Right lobe of liver (tissue), 6 donors: ENCODE data around the gene TCL1B. TPM values are rescaled to one million over a fixed set of nuclear protein-coding genes. Genes with fewer than 3 reads are reported as not detected.

Experiments used
- ATAC-seq, 4 donors: fragments of 200-7000 bp; cut with Tn5 transposase; one replicate each; pipeline ENCODE4 v1.9.1; 2020; ENCODE audit warnings: mild to moderate bottlenecking in 4 of 4, moderate library complexity in 4 of 4
- DNase-seq, 3 donors: peaks; one replicate each; pipeline ENCODE4 v3.0.0-alpha.2; 2020
- H3K27ac ChIP-seq, 3 donors: fragments of 200-600 bp; one replicate each; pipeline ENCODE4 v1.8.0; 2022
- H3K27me3 ChIP-seq, 2 donors: fragments of 200-600 bp; one replicate each; pipeline ENCODE4 v1.8.0; 2022
- H3K36me3 ChIP-seq, 4 donors: fragments of 200-600 bp; sonication (generic) in 1 of 4; one replicate each; pipeline versions ENCODE4 v1.5.1 to v1.8.0; 2017 to 2022; ENCODE audit warnings: control low read depth in 1 of 4
- H3K4me1 ChIP-seq, 4 donors: fragments of 200-600 bp; sonication (generic) in 1 of 4; one replicate each; pipeline versions ENCODE4 v1.5.1 to v1.8.0; 2017 to 2022; ENCODE audit warnings: control low read depth in 1 of 4
- H3K4me3 ChIP-seq, 3 donors: fragments of 200-600 bp; one replicate each; pipeline ENCODE4 v1.8.0; 2022
- H3K9me3 ChIP-seq, 4 donors: fragments of 200-600 bp; sonication (generic) in 1 of 4; one replicate each; pipeline versions ENCODE4 v1.5.1 to v1.8.0; 2017 to 2022; ENCODE audit warnings: control low read depth in 1 of 4
- POLR2A ChIP-seq: fragments of 450-650 bp; IDR thresholded peaks from one replicate; pipeline ENCODE4 v1.6.1; 2017; ENCODE audit warnings: antibody characterized with exemption, mild to moderate bottlenecking
- WGBS: methylation state at CpG from one replicate; pipeline ENCODE4 v1.1.6; 2018; ENCODE audit warnings: low coverage, low lambda C conversion rate; ENCODE audit not compliant: insufficient coverage; ENCODE audit errors: missing lambda C conversion rate; 5-methylcytosine and 5-hydroxymethylcytosine counted together
- intact Hi-C, 2 donors: fragments of 100-400 bp; cut with DNase I; formaldehyde crosslinking; loops; one replicate each; pipeline versions ENCODE4 v1.11.2 to v1.14.1; 2022
- total RNA-seq, 6 experiments: library from RNA; depleted of rRNA in 2 of 6; stranded (reverse); fragments of >200 nt in 2 of 6; fragmentation: NEBNext Ultra II Directional in 3 of 6; extraction: Animal tissue kit (Norgen Biotek cat#: 25700) in 3 of 6; gene quantifications; one replicate each; pipeline versions ENCODE4 v1.1.0 to v1.2.4, GENCODE V29; 2016 to 2023
- TF ChIP-seq, protein P1 (sequence below), 4 donors: fragments of 200-600 bp in 3 of 4; fragments of 450-650 bp in 1 of 4; IDR thresholded peaks; one replicate each; pipeline versions ENCODE4 v1.5.1 to v1.8.0; 2016 to 2022; ENCODE audit warnings: antibody characterized with exemption in 4 of 4, mild to moderate bottlenecking in 2 of 4
- donor health status: DM: no; HTN: yes; CAD: no.
- donor health status: DM: no; HTN: no; CAD: no.
- donor health status: DM: no; HTN: no; CAD: no.
- donor health status: DM: no; HTN: yes; CAD: no.
- donor health status: DM: no; HTN: yes; CAD: no.

The TCL1B gene
- total RNA-seq, 6 experiments from 2014 or later = not detected

DNA sequence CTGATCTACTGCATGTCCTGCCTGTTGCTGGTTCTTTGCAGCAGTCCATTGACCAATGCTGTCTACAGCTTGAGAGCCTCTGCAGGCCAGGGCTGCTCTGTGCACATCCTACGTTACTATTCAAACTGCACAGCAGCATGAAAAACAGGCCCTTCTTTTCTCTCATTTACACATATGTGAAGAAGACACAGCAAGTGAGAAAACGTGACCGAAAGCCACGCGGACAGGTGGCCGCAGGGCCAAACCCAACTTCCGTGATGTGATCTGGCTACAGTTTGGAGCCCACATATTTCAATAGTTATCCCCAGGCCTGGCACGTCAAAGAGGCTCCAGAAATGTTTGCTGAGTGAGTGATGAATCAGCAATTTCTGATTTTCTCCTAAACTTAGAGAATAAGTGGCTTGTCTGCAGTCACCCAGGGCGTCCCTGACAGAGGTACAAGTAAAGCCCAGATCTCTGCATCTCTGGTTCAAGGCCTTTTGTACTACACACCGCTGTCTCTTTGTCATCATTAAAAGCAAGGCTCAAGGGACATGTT is 17.9 kb upstream of the TCL1B start:
- no peaks in the 10 kb centered on the region for H3K9me3 ChIP-seq
- H3K36me3 ChIP-seq = no peaks in the 10 kb centered on the region
- intact Hi-C loops = no loop called here
- H3K4me1 ChIP-seq = peaks cover 0 to 2% (median 0%) of the 10 kb centered on the region in 4 donors
- H3K4me3 ChIP-seq = no peak overlapping the region
- H3K27me3 ChIP-seq = no peaks in the 10 kb centered on the region
- no peak overlapping the region for H3K27ac ChIP-seq
- TF ChIP-seq POLR2A = no peak
- TF ChIP-seq, protein P1, sequence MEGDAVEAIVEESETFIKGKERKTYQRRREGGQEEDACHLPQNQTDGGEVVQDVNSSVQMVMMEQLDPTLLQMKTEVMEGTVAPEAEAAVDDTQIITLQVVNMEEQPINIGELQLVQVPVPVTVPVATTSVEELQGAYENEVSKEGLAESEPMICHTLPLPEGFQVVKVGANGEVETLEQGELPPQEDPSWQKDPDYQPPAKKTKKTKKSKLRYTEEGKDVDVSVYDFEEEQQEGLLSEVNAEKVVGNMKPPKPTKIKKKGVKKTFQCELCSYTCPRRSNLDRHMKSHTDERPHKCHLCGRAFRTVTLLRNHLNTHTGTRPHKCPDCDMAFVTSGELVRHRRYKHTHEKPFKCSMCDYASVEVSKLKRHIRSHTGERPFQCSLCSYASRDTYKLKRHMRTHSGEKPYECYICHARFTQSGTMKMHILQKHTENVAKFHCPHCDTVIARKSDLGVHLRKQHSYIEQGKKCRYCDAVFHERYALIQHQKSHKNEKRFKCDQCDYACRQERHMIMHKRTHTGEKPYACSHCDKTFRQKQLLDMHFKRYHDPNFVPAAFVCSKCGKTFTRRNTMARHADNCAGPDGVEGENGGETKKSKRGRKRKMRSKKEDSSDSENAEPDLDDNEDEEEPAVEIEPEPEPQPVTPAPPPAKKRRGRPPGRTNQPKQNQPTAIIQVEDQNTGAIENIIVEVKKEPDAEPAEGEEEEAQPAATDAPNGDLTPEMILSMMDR (IDR thresholded peaks at IDR 0.05) = no peak
- ATAC-seq (no peak), DNase-seq (no peak)
- WGBS = 69% methylated on average over 7 of the region's 10 CpGs

DNA sequence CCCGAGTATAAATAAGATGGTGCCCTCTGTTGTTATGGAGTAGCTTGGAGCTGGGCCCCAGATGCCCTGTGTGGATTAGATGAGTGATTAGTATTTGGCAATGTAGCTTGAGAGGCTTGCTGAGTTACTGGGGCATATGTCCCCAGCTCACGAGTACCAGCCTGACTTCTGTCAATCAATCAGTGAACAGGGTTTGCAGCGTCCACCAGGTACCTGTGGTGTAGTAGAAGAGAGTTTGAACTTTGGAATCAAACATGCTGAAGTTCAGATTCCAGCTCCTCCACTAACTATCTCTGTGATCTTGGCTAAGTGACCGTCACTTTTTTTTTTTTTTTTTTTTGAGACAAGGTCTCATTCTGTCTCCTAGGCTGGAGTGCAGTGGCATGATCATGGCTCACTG is 11.6 kb upstream of the TCL1B start:
- Histone ChIP-seq H3K4me3 (no peak overlapping the region), H3K4me1 (no peaks in the 10 kb centered on the region), H3K27ac (no peak overlapping the region), H3K36me3 (no peaks in the 10 kb centered on the region), H3K9me3 (no peaks in the 10 kb centered on the region), H3K27me3 (no peaks in the 10 kb centered on the region)
- no peak for TF ChIP-seq POLR2A
- TF ChIP-seq, protein P1 (IDR thresholded peaks at IDR 0.05) = no peak
- intact Hi-C loops = no loop called here
- WGBS = 15% methylated on average over 2 of the region's 4 CpGs
- no peak for DNase-seq
- peak in 2 of 4 donors; percentile 62 to 65 for ATAC-seq

DNA sequence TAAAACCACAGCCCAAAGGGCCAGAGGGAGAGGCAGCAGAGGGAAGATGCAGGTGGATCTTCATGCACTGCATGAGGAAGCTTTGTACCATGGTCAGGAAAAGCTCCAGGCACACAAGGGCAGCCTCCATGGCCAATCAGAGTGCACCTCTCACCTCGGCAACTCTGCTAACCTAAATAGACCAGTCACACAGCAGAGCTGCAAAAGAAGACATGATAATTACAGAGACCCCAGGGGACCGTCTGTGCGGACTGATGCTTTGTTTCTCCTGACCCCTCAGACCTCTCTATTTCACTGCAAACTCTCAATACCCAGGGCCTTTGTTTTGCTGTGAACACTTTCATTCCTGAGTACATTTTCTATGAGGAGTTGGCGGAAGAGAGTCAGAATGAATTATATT is 10.7 kb upstream of the TCL1B start:
- WGBS = 50% methylated on average over 1 of the region's 4 CpGs
- Histone ChIP-seq H3K4me1 (no peaks in the 10 kb centered on the region), H3K4me3 (no peak overlapping the region), H3K9me3 (no peaks in the 10 kb centered on the region), H3K36me3 (no peaks in the 10 kb centered on the region), H3K27ac (no peak overlapping the region), H3K27me3 (no peaks in the 10 kb centered on the region)
- DNase-seq (no peak), ATAC-seq (no peak)
- intact Hi-C loops = no loop called here
- no peak for TF ChIP-seq POLR2A
- TF ChIP-seq, protein P1 (IDR thresholded peaks at IDR 0.05) = no peak

DNA sequence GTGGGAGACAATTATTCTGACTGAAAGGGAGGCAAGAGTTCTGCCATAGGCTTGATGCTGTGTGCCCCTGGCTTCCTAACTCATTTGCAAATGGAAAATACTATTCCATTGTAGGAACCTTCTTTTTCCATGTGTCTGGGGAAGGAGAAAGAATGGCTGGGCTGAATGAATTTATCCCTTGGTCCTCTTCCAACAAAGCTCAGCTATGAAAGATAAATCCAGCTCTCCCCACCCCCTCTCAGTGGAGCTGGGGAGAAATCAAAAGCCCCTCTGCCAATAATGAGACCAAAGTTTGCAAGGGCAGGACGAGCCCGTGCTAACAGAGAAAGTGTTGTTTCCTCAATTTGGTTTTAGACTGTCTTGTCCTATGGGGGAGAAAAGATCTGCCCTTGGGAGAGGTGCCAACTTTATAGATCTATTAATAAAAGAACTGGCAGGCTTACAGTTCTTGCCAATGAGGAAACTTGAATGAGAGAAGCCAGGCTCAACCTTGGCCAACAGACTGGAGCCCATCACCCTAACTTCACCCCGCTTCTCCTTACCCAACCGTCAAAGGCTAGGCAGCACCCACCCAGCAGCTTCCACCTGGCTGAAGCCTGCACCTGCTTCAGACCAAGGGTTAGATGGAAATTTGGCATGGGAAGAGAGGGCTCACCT is 8.9 kb upstream of the TCL1B start:
- no peak for TF ChIP-seq POLR2A
- TF ChIP-seq, protein P1 (IDR thresholded peaks at IDR 0.05) = no peak
- Histone ChIP-seq H3K9me3 (no peaks in the 10 kb centered on the region), H3K36me3 (no peaks in the 10 kb centered on the region), H3K4me3 (no peak overlapping the region), H3K4me1 (no peaks in the 10 kb centered on the region), H3K27ac (no peak overlapping the region), H3K27me3 (no peaks in the 10 kb centered on the region)
- ATAC-seq (no peak), DNase-seq (no peak)
- 79% methylated on average over 4 of the region's 4 CpGs for WGBS
- intact Hi-C loops = no loop called here
